ENCODE data around the gene GALM.
"Not testable (repeated sequence)": the region's sequence is repeated elsewhere in the genome, so short reads cannot be mapped to it uniquely, and the experiment has no call there.

Gene GALM

GRCh38 chr2:38650012-38650411 is 15.9 kb upstream of the GALM start:
- DNase-seq (ENCODE audit: low spot score) = no peak

- no peak for DNase-seq (ENCODE audit: low spot score)
Measured at GRCh38 chr2:38650717-38651116, 15.2 kb upstream of the GALM start.

- peak; percentile 63 for DNase-seq (ENCODE audit: low spot score)
Measured at GRCh38 chr2:38652431-38653273, 13.3 kb upstream of the GALM start.

GRCh38 chr2:38653380-38653714 is 12.6 kb upstream of the GALM start:
- no peak for DNase-seq (ENCODE audit: low spot score)

- DNase-seq (ENCODE audit: low spot score) = peak; percentile 89
Measured at GRCh38 chr2:38653715-38654527, 12.0 kb upstream of the GALM start.

GRCh38 chr2:38654528-38655381 is 11.2 kb upstream of the GALM start:
- no peak for DNase-seq (ENCODE audit: low spot score)

- no peak for DNase-seq (ENCODE audit: low spot score)
Measured at GRCh38 chr2:38655441-38655840, 10.5 kb upstream of the GALM start.

- DNase-seq (ENCODE audit: low spot score) = no peak
Measured at GRCh38 chr2:38656866-38657480, 8.9 kb upstream of the GALM start.

- DNase-seq (ENCODE audit: low spot score) = no peak
Measured at GRCh38 chr2:38658613-38659012, 7.3 kb upstream of the GALM start.

- DNase-seq (ENCODE audit: low spot score) = no peak
Measured at GRCh38 chr2:38659115-38659514, 6.8 kb upstream of the GALM start.

GRCh38 chr2:38660282-38660681 is 5.6 kb upstream of the GALM start:
- DNase-seq (ENCODE audit: low spot score) = no peak

GRCh38 chr2:38661306-38661705 is 4.6 kb upstream of the GALM start:
- no peak for DNase-seq (ENCODE audit: low spot score)

- no peak for DNase-seq (ENCODE audit: low spot score)
Measured at GRCh38 chr2:38666556-38666910, 619 bp downstream of the GALM start.

- DNase-seq (ENCODE audit: low spot score) = no peak
Measured at GRCh38 chr2:38668092-38668491, 2.2 kb downstream of the GALM start.

- no peak for DNase-seq (ENCODE audit: low spot score)
Measured at GRCh38 chr2:38668779-38669479, 3.0 kb downstream of the GALM start.

- DNase-seq (ENCODE audit: low spot score) = no peak
Measured at GRCh38 chr2:38671303-38671702, 5.4 kb downstream of the GALM start.

GRCh38 chr2:38671946-38672345 is 6.0 kb downstream of the GALM start:
- no peak for DNase-seq (ENCODE audit: low spot score)

GRCh38 chr2:38672445-38673391 is 6.8 kb downstream of the GALM start:
- DNase-seq (ENCODE audit: low spot score) = no peak

- no peak for DNase-seq (ENCODE audit: low spot score)
Measured at GRCh38 chr2:38676681-38677080, 10.8 kb downstream of the GALM start.

GRCh38 chr2:38680868-38681267 is 15.0 kb downstream of the GALM start:
- not testable (repeated sequence) for DNase-seq (ENCODE audit: low spot score)
